KOPT-K1 (cell line): Measurements from ENCODE around the gene ZNF555.

Experiments
- H3K27ac ChIP-seq: fragments of 200-600 bp; sonication (generic); 2 replicates; pipeline ENCODE4 v1.5.1; 2016; ENCODE audit warnings: antibody characterized with exemption, mild to moderate bottlenecking, low read depth, low read length; ENCODE audit not compliant: poor library complexity, severe bottlenecking
- H3K36me3 ChIP-seq: fragments of 200-600 bp; sonication (generic); 2 replicates; pipeline ENCODE4 v1.5.1; 2017; ENCODE audit warnings: antibody characterized with exemption, mild to moderate bottlenecking, low read length, moderate library complexity; ENCODE audit not compliant: insufficient read depth
- H3K9me3 ChIP-seq: fragments of 200-600 bp; sonication (generic); 2 replicates; pipeline ENCODE4 v1.5.1; 2017; ENCODE audit warnings: antibody characterized with exemption, low read length, mild to moderate bottlenecking; ENCODE audit not compliant: insufficient read depth, poor library complexity, severe bottlenecking

Gene ZNF555

GRCh38 chr19:2803486-2804155 is 37.7 kb upstream of the ZNF555 start:
- Histone ChIP-seq H3K36me3 (peaks cover 97% of the 10 kb centered on the region), H3K9me3 (no peaks in the 10 kb centered on the region), H3K27ac (no peak overlapping the region)

GRCh38 chr19:2804156-2805004 is 36.9 kb upstream of the ZNF555 start:
- Histone ChIP-seq H3K9me3 (no peaks in the 10 kb centered on the region), H3K27ac (no peak overlapping the region), H3K36me3 (peaks cover 98% of the 10 kb centered on the region)

- Histone ChIP-seq H3K36me3 (peaks cover 97% of the 10 kb centered on the region), H3K27ac (no peak overlapping the region), H3K9me3 (no peaks in the 10 kb centered on the region)
Observed at GRCh38 chr19:2805261-2805900, 35.9 kb upstream of the ZNF555 start.

- H3K36me3 ChIP-seq: peaks cover 97% of the 10 kb centered on the region
- H3K9me3 ChIP-seq: no peaks in the 10 kb centered on the region
- no peak overlapping the region for H3K27ac ChIP-seq
Observed at GRCh38 chr19:2805991-2806649, 35.2 kb upstream of the ZNF555 start.

GRCh38 chr19:2806736-2807378 is 34.4 kb upstream of the ZNF555 start:
- H3K27ac ChIP-seq: no peak overlapping the region
- H3K36me3 ChIP-seq: peaks cover 97% of the 10 kb centered on the region
- no peaks in the 10 kb centered on the region for H3K9me3 ChIP-seq

GRCh38 chr19:2807379-2808128 is 33.7 kb upstream of the ZNF555 start:
- H3K9me3 ChIP-seq: no peaks in the 10 kb centered on the region
- peaks cover 97% of the 10 kb centered on the region for H3K36me3 ChIP-seq
- H3K27ac ChIP-seq: no peak overlapping the region

- Histone ChIP-seq H3K27ac (no peak overlapping the region), H3K36me3 (peaks cover 97% of the 10 kb centered on the region), H3K9me3 (no peaks in the 10 kb centered on the region)
Observed at GRCh38 chr19:2808129-2808941, 32.9 kb upstream of the ZNF555 start.

GRCh38 chr19:2809387-2810140 is 31.7 kb upstream of the ZNF555 start:
- Histone ChIP-seq H3K36me3 (peaks cover 97% of the 10 kb centered on the region), H3K9me3 (no peaks in the 10 kb centered on the region)

GRCh38 chr19:2810141-2811091 is 30.9 kb upstream of the ZNF555 start:
- Histone ChIP-seq H3K36me3 (peaks cover 97% of the 10 kb centered on the region), H3K9me3 (no peaks in the 10 kb centered on the region), H3K27ac (no peak overlapping the region)

More at GRCh38 chr19:2809387-2810140, 31.7 kb upstream of the ZNF555 start:
- no peak overlapping the region for H3K27ac ChIP-seq

GRCh38 chr19:2811221-2811722 is 30.0 kb upstream of the ZNF555 start:
- Histone ChIP-seq H3K27ac (no peak overlapping the region), H3K9me3 (no peaks in the 10 kb centered on the region), H3K36me3 (peaks cover 97% of the 10 kb centered on the region)

- no peak overlapping the region for H3K27ac ChIP-seq
- H3K9me3 ChIP-seq: no peaks in the 10 kb centered on the region
- H3K36me3 ChIP-seq: peaks cover 91% of the 10 kb centered on the region
Observed at GRCh38 chr19:2811735-2812413, 29.4 kb upstream of the ZNF555 start.
